B cell (primary cell): ENCODE results near the gene LRRC47. TPM values are rescaled to one million over a fixed set of nuclear protein-coding genes. Genes with fewer than 3 reads are reported as not detected.

Source experiments
- ATAC-seq: fragments of 200-7000 bp; cut with Tn5 transposase; one replicate; pipeline ENCODE4 v1.10.0; 2021; ENCODE audit warnings: low read depth, mild to moderate bottlenecking, moderate number of reproducible peaks, moderate library complexity
- CTCF ChIA-PET: fragments of 350-600 bp; sonication (Branson Sonifier 250); formaldehyde crosslinking; loops from one replicate; lab custom pipeline; 2021; ENCODE audit warnings: antibody characterized with exemption, inconsistent platforms; lab: Charles Lee
- POLR2A ChIA-PET: fragments of 350-600 bp; sonication (Branson Sonifier 250); formaldehyde crosslinking; loops from one replicate; lab custom pipeline; 2021; ENCODE audit warnings: antibody characterized with exemption; lab: Charles Lee
- DNase-seq: peaks from one replicate; pipeline ENCODE4 v3.0.0; 2013
- H2AFZ ChIP-seq: 2 replicates; pipeline ENCODE4 v1.6.1; 2012; ENCODE audit warnings: mild to moderate bottlenecking, low read depth, low read length; ENCODE audit not compliant: insufficient read depth, poor library complexity, severe bottlenecking
- H3K27ac ChIP-seq, 2 donors: 1 replicate in 1 of 2; 2 replicates in 1 of 2; pipeline ENCODE4 v1.5.1; 2012 to 2013; ENCODE audit warnings: low read length in 2 of 2, mild to moderate bottlenecking in 2 of 2, moderate library complexity in 1 of 2
- H3K27me3 ChIP-seq, 4 experiments: fragments of 200-600 bp in 1 of 4; sonication (generic) in 1 of 4; replicated peaks in 1 of 4; 1 replicate in 2 of 4; 2 replicates in 2 of 4; pipeline versions ENCODE4 v1.6.1 to v1.7.0; 2013 to 2016; ENCODE audit warnings: low read length in 3 of 4, mild to moderate bottlenecking in 2 of 4, mixed read lengths in 1 of 4, moderate library complexity in 1 of 4; ENCODE audit not compliant: insufficient read depth in 4 of 4, control insufficient read depth in 3 of 4; ENCODE audit errors: control extremely low read depth in 1 of 4
- H3K36me3 ChIP-seq, 2 experiments: replicated peaks in 1 of 2; 1 replicate in 1 of 2; 2 replicates in 1 of 2; pipeline versions ENCODE4 v1.6.1 to v1.7.1; 2013; ENCODE audit warnings: low read length in 1 of 2; ENCODE audit not compliant: insufficient read depth in 2 of 2, control insufficient read depth in 1 of 2; ENCODE audit errors: control extremely low read depth in 1 of 2, extremely low read depth in 1 of 2
- H3K4me1 ChIP-seq, 2 donors: fragments of 200-600 bp in 1 of 2; sonication (generic) in 1 of 2; 1 replicate in 1 of 2; 2 replicates in 1 of 2; pipeline versions ENCODE4 v1.5.1 to v1.6.1; 2013 to 2017; ENCODE audit warnings: low read length in 2 of 2; ENCODE audit not compliant: control insufficient read depth in 2 of 2, insufficient read depth in 2 of 2
- H3K4me2 ChIP-seq: replicated peaks from 2 replicates; pipeline ENCODE3; 2012; ENCODE audit warnings: mild to moderate bottlenecking, low read depth, low read length; ENCODE audit not compliant: poor library complexity, severe bottlenecking
- H3K4me3 ChIP-seq, 5 experiments: fragments of 200-600 bp in 1 of 5; sonication (generic) in 1 of 5; 1 replicate in 3 of 5; 2 replicates in 2 of 5; pipeline versions ENCODE4 v1.5.1 to v1.7.0; 2011 to 2016; ENCODE audit warnings: low read length in 4 of 5, mild to moderate bottlenecking in 4 of 5, low read depth in 2 of 5, control low read depth in 1 of 5, moderate library complexity in 1 of 5; ENCODE audit not compliant: insufficient read depth in 1 of 5; ENCODE audit errors: control extremely low read depth in 1 of 5, extremely low read depth in 1 of 5
- H3K79me2 ChIP-seq: fragments of 200-600 bp; sonication (generic); one replicate; pipeline ENCODE4 v1.6.0; 2016; ENCODE audit warnings: low read length; ENCODE audit not compliant: control insufficient read depth, insufficient read depth
- H3K9ac ChIP-seq: fragments of 200-600 bp; sonication (generic); 2 replicates; pipeline ENCODE4 v1.6.1; 2017; ENCODE audit warnings: mild to moderate bottlenecking, low read length, moderate library complexity
- H3K9me3 ChIP-seq, 3 donors: one replicate each; pipeline versions ENCODE4 v1.6.1 to v1.7.1; 2013; ENCODE audit warnings: low read length in 2 of 3; ENCODE audit not compliant: control insufficient read depth in 2 of 3, insufficient read depth in 1 of 3; ENCODE audit errors: control extremely low read depth in 1 of 3
- H4K20me1 ChIP-seq: 2 replicates; pipeline ENCODE4 v1.6.0; 2012; ENCODE audit warnings: mild to moderate bottlenecking, low read length; ENCODE audit not compliant: insufficient read depth, control insufficient read depth, poor library complexity, severe bottlenecking
- H3K27ac Mint-ChIP-seq: one replicate; pipeline ENCODE4 v1.8.0; 2021; ENCODE audit warnings: mixed read lengths
- H3K27me3 Mint-ChIP-seq: one replicate; pipeline ENCODE4 v1.8.0; 2021; ENCODE audit warnings: mixed read lengths
- H3K4me1 Mint-ChIP-seq: one replicate; pipeline ENCODE4 v1.8.0; 2021; ENCODE audit warnings: mixed read lengths
- H3K4me3 Mint-ChIP-seq: one replicate; pipeline ENCODE4 v1.8.0; 2021; ENCODE audit warnings: mixed read lengths
- H3K9me3 Mint-ChIP-seq: one replicate; pipeline ENCODE4 v1.8.0; 2022; ENCODE audit warnings: mixed read lengths; ENCODE audit not compliant: insufficient read depth
- CTCF ChIP-seq: fragments of 200-600 bp; IDR thresholded peaks from one replicate; pipeline ENCODE4 v1.8.0; 2022; ENCODE audit warnings: antibody characterized with exemption, mild to moderate bottlenecking
- EZH2 ChIP-seq: IDR thresholded peaks from 2 replicates; pipeline ENCODE4 v1.6.1; 2012; ENCODE audit warnings: borderline replicate concordance, low read depth, mild to moderate bottlenecking, moderate library complexity, low read length; ENCODE audit not compliant: insufficient read depth, poor library complexity, severe bottlenecking
- WGBS: methylation state at CpG from one replicate; pipeline ENCODE4 v1.1.5; 2013; ENCODE audit warnings: missing lambda C conversion rate; ENCODE audit not compliant: insufficient coverage; 5-methylcytosine and 5-hydroxymethylcytosine counted together
- intact Hi-C: fragments of 100-400 bp; cut with micrococcal nuclease; formaldehyde crosslinking; loops from one replicate; pipeline ENCODE4 v1.10.0; 2022
- polyA plus RNA-seq: library from polyadenylated mRNA; depleted of rRNA; stranded (reverse); fragments of >200 nt; gene quantifications from 2 replicates; pipeline ENCODE4 v1.2.3, GENCODE V29; 2012
- total RNA-seq, 2 donors: library from RNA; stranded (reverse); fragments of 120-200 nt in 1 of 2; gene quantifications; 1 replicate in 1 of 2; 2 replicates in 1 of 2; pipeline versions ENCODE4 v1.2.3 to v1.2.4, GENCODE V29; 2013 to 2022

LRRC47 gene
- total and polyA plus RNA-seq, 2 donors (not counting 1 experiment from before 2014, with no cell fraction given) = 16.7 to 48.2 TPM

GRCh38 chr1:3745590-3746381 is 50.5 kb downstream of the LRRC47 start:
- no peaks in the 10 kb centered on the region for H4K20me1 ChIP-seq
- ChIA-PET POLR2A (no interaction called here), CTCF (interaction anchor here (1.1 kb wide), 1 partner anchor 55 kb away, joined by 4 read pairs; no protein-coding TSS in a partner anchor)
- peaks cover under 1% of the 10 kb centered on the region for H3K27me3 Mint-ChIP-seq
- peak overlapping the region; percentile 90 for H3K4me3 Mint-ChIP-seq
- no peaks in the 10 kb centered on the region for H3K79me2 ChIP-seq
- no peak overlapping the region for H3K9ac ChIP-seq
- no peaks in the 10 kb centered on the region for H3K9me3 ChIP-seq
- no peak for TF ChIP-seq EZH2
- no peak for TF ChIP-seq CTCF
- no peak for ATAC-seq
- intact Hi-C loops = no loop called here
- no peaks in the 10 kb centered on the region for H3K27me3 ChIP-seq
- 91% methylated on average over 25 of the region's 25 CpGs for WGBS
- peaks cover 0 to 8% of the 10 kb centered on the region in 2 experiments for H3K36me3 ChIP-seq
- peaks cover 9 to 18% of the 10 kb centered on the region in 2 donors for H3K4me1 ChIP-seq
- no peak overlapping the region for H3K27ac ChIP-seq
- H3K9me3 Mint-ChIP-seq = no peaks in the 10 kb centered on the region
- H3K4me2 ChIP-seq = peak overlapping the region; percentile 96
- DNase-seq = peak; percentile 16
- H3K27ac Mint-ChIP-seq = peak overlapping the region; percentile 78
- H3K4me1 Mint-ChIP-seq = peaks cover 27% of the 10 kb centered on the region
- H2AFZ ChIP-seq = peak overlapping the region; percentile 81
- no peak overlapping the region for H3K4me3 ChIP-seq

DNA sequence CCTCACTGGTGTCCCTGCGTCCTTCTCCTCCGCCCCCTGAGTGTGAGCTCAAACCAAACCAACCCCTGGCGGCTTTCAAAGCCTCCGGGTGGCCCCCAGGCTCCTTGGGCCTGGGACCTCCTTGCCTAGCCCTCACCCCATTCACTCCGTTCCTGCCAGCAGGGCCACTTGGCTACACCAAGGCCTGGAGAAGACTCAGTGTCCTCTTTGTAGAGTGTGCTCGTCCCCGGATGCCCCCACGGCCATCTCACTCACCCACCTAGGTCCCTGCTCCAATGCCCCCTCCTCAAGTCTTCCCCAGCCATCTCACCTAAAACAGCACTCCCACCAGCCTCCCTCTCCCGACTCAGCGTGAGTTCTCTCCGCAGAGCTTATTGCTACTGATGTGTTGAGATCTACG is 51.2 kb downstream of the LRRC47 start:
- ATAC-seq (no peak), DNase-seq (no peak)
- no peak for TF ChIP-seq EZH2
- no peak for TF ChIP-seq CTCF
- Histone ChIP-seq H2AFZ (no peak overlapping the region), H3K4me3 (no peak overlapping the region), H3K27ac (no peak overlapping the region), H3K36me3 (peaks cover 0 to 9% of the 10 kb centered on the region in 2 experiments), H4K20me1 (no peaks in the 10 kb centered on the region), H3K27me3 (no peaks in the 10 kb centered on the region), H3K79me2 (no peaks in the 10 kb centered on the region), H3K4me2 (no peak overlapping the region), H3K4me1 (peaks cover 9 to 18% of the 10 kb centered on the region in 2 donors), H3K9me3 (no peaks in the 10 kb centered on the region), H3K9ac (no peak overlapping the region)
- POLR2A ChIA-PET = no interaction called here
- 97% methylated on average over 12 of the region's 12 CpGs for WGBS
- intact Hi-C loops = no loop called here
- H3K9me3 Mint-ChIP-seq = no peaks in the 10 kb centered on the region
- H3K27me3 Mint-ChIP-seq = no peaks in the 10 kb centered on the region
- CTCF ChIA-PET = interaction anchor here (1.1 kb wide), 1 partner anchor 56 kb away, joined by 4 read pairs; no protein-coding TSS in a partner anchor
- H3K4me3 Mint-ChIP-seq = peak overlapping the region; percentile 59
- peaks cover 27% of the 10 kb centered on the region for H3K4me1 Mint-ChIP-seq
- peak overlapping the region; percentile 18 for H3K27ac Mint-ChIP-seq
